OCI-LY3 (cell line): Measurements from ENCODE around the gene SLC24A4.

Experiments used
- EZH2phosphoT487 ChIP-seq: fragments of 200-600 bp; shearing (Covaris generic); IDR thresholded peaks from 2 replicates; pipeline ENCODE4 v1.6.1; 2018; ENCODE audit warnings: antibody characterized with exemption, mixed run types, low read depth
- TF ChIP-seq, protein P1 (sequence below): fragments of 200-600, 300-600 bp; sonication (generic); IDR thresholded peaks from 2 replicates; pipeline ENCODE4 v1.5.1; 2014; ENCODE audit warnings: antibody characterized with exemption, low read length, low read depth

DNA sequence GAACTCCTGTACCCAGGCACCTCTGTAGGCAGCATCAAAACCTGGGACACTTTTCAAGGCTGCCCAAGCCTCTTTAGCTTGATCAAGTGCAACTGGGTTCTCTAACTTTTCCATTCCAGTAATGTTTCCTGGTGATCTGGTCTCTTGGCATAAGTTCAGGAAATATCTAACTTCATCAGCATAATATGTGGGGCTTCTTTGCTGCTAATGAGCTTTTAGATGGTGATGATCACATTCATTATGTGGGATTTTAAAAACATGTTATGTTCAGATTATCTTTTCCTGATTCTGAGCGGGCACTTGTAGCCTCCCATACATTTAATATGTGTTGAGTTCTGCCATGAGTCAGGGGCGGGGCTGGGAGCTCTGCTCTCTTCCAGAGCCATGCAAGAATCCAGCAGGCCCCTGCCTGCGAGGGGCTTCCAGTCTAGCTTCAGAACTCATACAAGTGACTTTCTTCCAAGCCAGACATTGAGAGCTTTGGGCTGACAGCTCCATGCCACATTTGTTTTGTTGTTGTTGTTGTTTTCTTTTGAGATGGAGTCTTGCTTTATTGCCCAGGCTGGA lies 151.1 kb downstream of the SLC24A4 start:
- TF ChIP-seq, protein P1, sequence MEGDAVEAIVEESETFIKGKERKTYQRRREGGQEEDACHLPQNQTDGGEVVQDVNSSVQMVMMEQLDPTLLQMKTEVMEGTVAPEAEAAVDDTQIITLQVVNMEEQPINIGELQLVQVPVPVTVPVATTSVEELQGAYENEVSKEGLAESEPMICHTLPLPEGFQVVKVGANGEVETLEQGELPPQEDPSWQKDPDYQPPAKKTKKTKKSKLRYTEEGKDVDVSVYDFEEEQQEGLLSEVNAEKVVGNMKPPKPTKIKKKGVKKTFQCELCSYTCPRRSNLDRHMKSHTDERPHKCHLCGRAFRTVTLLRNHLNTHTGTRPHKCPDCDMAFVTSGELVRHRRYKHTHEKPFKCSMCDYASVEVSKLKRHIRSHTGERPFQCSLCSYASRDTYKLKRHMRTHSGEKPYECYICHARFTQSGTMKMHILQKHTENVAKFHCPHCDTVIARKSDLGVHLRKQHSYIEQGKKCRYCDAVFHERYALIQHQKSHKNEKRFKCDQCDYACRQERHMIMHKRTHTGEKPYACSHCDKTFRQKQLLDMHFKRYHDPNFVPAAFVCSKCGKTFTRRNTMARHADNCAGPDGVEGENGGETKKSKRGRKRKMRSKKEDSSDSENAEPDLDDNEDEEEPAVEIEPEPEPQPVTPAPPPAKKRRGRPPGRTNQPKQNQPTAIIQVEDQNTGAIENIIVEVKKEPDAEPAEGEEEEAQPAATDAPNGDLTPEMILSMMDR: no peak
- no peak for TF ChIP-seq EZH2phosphoT487
